GM23248 (cell line): ENCODE data around the gene PLD2. TPM values are rescaled to one million over a fixed set of nuclear protein-coding genes. Genes with fewer than 3 reads are reported as not detected.

ENCODE experiments used
- DNase-seq: peaks from one replicate; pipeline ENCODE4 v3.0.0-alpha.2; 2015
- H2AFZ ChIP-seq: fragments of 200-600 bp; sonication (generic); 2 replicates; pipeline ENCODE4 v1.6.1; 2016; ENCODE audit warnings: antibody characterized with exemption
- H3F3A ChIP-seq: fragments of 200-600 bp; sonication (generic); 2 replicates; pipeline ENCODE4 v1.6.1; 2016; ENCODE audit warnings: mild to moderate bottlenecking, antibody characterized with exemption, mixed run types; ENCODE audit not compliant: insufficient read depth
- H3K27ac ChIP-seq: fragments of 200-600 bp; sonication (generic); 2 replicates; pipeline ENCODE4 v1.5.1; 2016; ENCODE audit warnings: mild to moderate bottlenecking
- H3K27me3 ChIP-seq: fragments of 200-600 bp; sonication (generic); replicated peaks from 2 replicates; pipeline ENCODE4 v1.6.1; 2016; ENCODE audit warnings: mild to moderate bottlenecking; ENCODE audit not compliant: insufficient read depth
- H3K36me3 ChIP-seq: fragments of 200-600 bp; sonication (generic); 2 replicates; pipeline ENCODE4 v1.6.1; 2016; ENCODE audit warnings: low read depth, mild to moderate bottlenecking
- H3K4me1 ChIP-seq: fragments of 200-600 bp; sonication (generic); 2 replicates; pipeline ENCODE4 v1.6.1; 2016; ENCODE audit warnings: mild to moderate bottlenecking; ENCODE audit not compliant: insufficient read depth
- H3K4me2 ChIP-seq: fragments of 200-600 bp; sonication (generic); one replicate; pipeline ENCODE4 v1.6.1; 2016; ENCODE audit warnings: mild to moderate bottlenecking; ENCODE audit not compliant: unreplicated experiment
- H3K4me3 ChIP-seq: fragments of 200-600 bp; sonication (generic); 2 replicates; pipeline ENCODE4 v1.5.1; 2016; ENCODE audit warnings: mild to moderate bottlenecking
- H3K79me2 ChIP-seq: fragments of 200-600 bp; sonication (generic); 2 replicates; pipeline ENCODE4 v1.6.1; 2016; ENCODE audit warnings: mild to moderate bottlenecking; ENCODE audit not compliant: insufficient read depth
- H3K9ac ChIP-seq: fragments of 200-600 bp; sonication (generic); 2 replicates; pipeline ENCODE4 v1.6.1; 2016; ENCODE audit warnings: mild to moderate bottlenecking
- H3K9me2 ChIP-seq: fragments of 200-600 bp; sonication (generic); 2 replicates; pipeline ENCODE4 v1.6.1; 2016; ENCODE audit warnings: mixed run types, mild to moderate bottlenecking, moderate library complexity; ENCODE audit not compliant: insufficient read depth
- H3K9me3 ChIP-seq: fragments of 200-600 bp; sonication (generic); one replicate; pipeline ENCODE4 v1.6.1; 2017; ENCODE audit warnings: low read depth
- H4K20me1 ChIP-seq: fragments of 200-600 bp; sonication (generic); 2 replicates; pipeline ENCODE4 v1.6.0; 2016; ENCODE audit not compliant: insufficient read depth
- EZH2 ChIP-seq: fragments of 200-600 bp; sonication (generic); IDR thresholded peaks from 2 replicates; pipeline ENCODE4 v1.6.1; 2018; ENCODE audit warnings: antibody characterized with exemption, mild to moderate bottlenecking; ENCODE audit not compliant: insufficient read depth, poor library complexity, severe bottlenecking
- EZH2phosphoT487 ChIP-seq: fragments of 200-600 bp; sonication (generic); IDR thresholded peaks from 2 replicates; pipeline ENCODE4 v1.6.1; 2018; ENCODE audit warnings: antibody characterized with exemption, moderate library complexity, mild to moderate bottlenecking, low read depth; ENCODE audit not compliant: insufficient read depth
- WGBS, 2 experiments: methylation state at CpG; one replicate each; pipeline ENCODE4 v1.1.6; 2015 to 2017; ENCODE audit warnings: low lambda C conversion rate in 2 of 2, low coverage in 1 of 2; ENCODE audit errors: missing lambda C conversion rate in 2 of 2; 5-methylcytosine and 5-hydroxymethylcytosine counted together
- in situ Hi-C: fragments of 300-500 bp; cut with MboI; formaldehyde crosslinking; loops from 2 replicates; pipeline ENCODE4 v1.15.0; 2020
- polyA plus RNA-seq: library from polyadenylated mRNA; unstranded; fragments of >200 nt; fragmentation: Nextera tagmentation; extraction: Ambion mirVana; gene quantifications from 2 replicates; pipeline ENCODE4 v1.2.1, GENCODE V29; 2016
- total RNA-seq: library from RNA; depleted of rRNA; stranded (reverse); fragments of >200 nt; shearing (Covaris generic); gene quantifications from 2 replicates; pipeline ENCODE4 v1.2.3, GENCODE V29; 2014

PLD2 gene
- total and polyA plus RNA-seq, 2 experiments from 2014 or later = 11.9 to 20.9 TPM

DNA sequence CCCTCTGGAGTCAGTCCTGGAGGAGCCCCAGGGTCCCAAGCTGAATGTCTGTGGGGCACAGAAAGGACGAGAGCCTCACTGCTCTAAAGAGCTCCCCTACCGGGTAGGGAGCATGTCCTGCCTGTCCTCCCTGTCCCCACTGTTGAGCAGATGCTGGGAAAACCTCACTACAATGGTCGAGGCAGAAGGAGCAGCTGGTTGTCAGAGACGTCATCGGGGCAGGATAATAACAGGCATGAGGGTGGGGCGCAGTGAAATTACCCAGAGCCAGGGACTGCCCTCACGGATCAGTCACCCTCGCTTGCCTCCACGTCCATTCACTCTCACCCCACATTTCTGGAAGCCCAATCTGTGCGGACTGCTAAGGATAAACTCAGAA lies 34.7 kb upstream of the PLD2 start:
- H3K27ac ChIP-seq = no peak overlapping the region
- no peak overlapping the region for H2AFZ ChIP-seq
- 43 to 54% methylated on average over 10 of the region's 10 CpGs for WGBS, 2 experiments
- H3K27me3 ChIP-seq = peaks cover 11% of the 10 kb centered on the region
- no peaks in the 10 kb centered on the region for H3K9me2 ChIP-seq
- peaks cover 7% of the 10 kb centered on the region; the same call in 1 of the 2 replicates for H3F3A ChIP-seq
- peaks cover 9% of the 10 kb centered on the region; the same call in 1 of the 2 replicates for H3K4me1 ChIP-seq
- TF ChIP-seq EZH2 (no peak), EZH2phosphoT487 (no peak)
- no peaks in the 10 kb centered on the region for H4K20me1 ChIP-seq
- no peak overlapping the region for H3K4me3 ChIP-seq
- no peak overlapping the region for H3K9ac ChIP-seq
- no peaks in the 10 kb centered on the region for H3K36me3 ChIP-seq
- no peak overlapping the region for H3K4me2 ChIP-seq
- H3K9me3 ChIP-seq = no peaks in the 10 kb centered on the region
- H3K79me2 ChIP-seq = no peaks in the 10 kb centered on the region
- DNase-seq = no peak
- in situ Hi-C loops = no loop called here

DNA sequence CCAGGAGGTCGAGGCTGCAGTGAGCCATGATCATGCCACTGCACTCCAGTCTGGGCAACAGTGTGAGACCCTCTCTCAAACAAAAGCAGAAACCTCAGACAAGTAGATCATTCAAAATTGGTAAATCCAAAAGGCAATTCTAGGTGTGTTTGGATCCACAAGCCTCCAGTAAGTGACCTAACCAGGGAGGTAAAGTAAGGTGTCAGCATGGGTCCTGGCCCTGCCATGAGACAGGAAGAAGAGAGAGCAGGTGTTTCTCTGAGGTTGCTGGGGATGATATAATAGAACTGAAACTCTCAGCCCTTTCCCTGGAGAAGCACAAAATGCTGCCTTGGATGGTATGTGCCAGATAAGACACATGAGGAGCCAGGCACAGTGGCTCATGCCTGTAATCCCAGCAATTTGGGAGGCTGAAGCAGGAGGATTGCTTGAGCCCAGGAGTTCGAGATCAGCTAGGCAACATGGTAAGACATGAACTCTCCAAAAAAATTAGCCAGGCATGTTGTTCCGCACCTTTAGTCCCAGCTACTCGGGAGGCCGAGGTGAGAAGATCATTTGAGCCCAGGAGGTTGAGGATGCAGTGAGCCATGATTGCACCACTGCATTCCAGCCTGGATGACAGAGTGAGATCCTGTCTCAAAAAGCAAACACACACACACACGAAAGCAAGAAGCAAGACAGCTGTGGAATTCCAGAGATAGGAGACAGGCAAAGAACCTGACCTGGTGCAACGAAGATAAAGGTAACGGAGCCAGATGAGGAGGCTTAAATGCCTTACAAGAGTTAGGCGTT lies 28.8 kb upstream of the PLD2 start:
- TF ChIP-seq EZH2 (no peak), EZH2phosphoT487 (no peak)
- in situ Hi-C loops = no loop called here
- Histone ChIP-seq H4K20me1 (no peaks in the 10 kb centered on the region), H3K79me2 (no peaks in the 10 kb centered on the region), H3K27ac (no peak overlapping the region), H3K9me3 (no peaks in the 10 kb centered on the region), H3K27me3 (peaks cover 15% of the 10 kb centered on the region), H3K9ac (no peak overlapping the region), H3K9me2 (no peaks in the 10 kb centered on the region), H2AFZ (no peak overlapping the region), H3K36me3 (no peaks in the 10 kb centered on the region), H3K4me2 (no peak overlapping the region), H3F3A (no peaks in the 10 kb centered on the region), H3K4me1 (no peaks in the 10 kb centered on the region), H3K4me3 (no peak overlapping the region)
- 54 to 60% methylated on average over 9 of the region's 9 CpGs for WGBS, 2 experiments
- peak; percentile 10 for DNase-seq

- no peaks in the 10 kb centered on the region for H4K20me1 ChIP-seq
- no peaks in the 10 kb centered on the region for H3F3A ChIP-seq
- H3K27ac ChIP-seq = no peak overlapping the region
- H3K4me2 ChIP-seq = no peak overlapping the region
- 48% methylated on average over 11 of the region's 11 CpGs for WGBS, 2 experiments
- DNase-seq = no peak
- H3K4me1 ChIP-seq = 0 out of 2 replicates have a peak, but pooled peaks cover 2% of the 10 kb centered on the region
- H2AFZ ChIP-seq = no peak overlapping the region
- H3K27me3 ChIP-seq = peaks cover 23% of the 10 kb centered on the region
- no peak overlapping the region for H3K4me3 ChIP-seq
- TF ChIP-seq EZH2 (no peak), EZH2phosphoT487 (no peak)
- H3K9ac ChIP-seq = no peak overlapping the region
- H3K79me2 ChIP-seq = no peaks in the 10 kb centered on the region
- no peaks in the 10 kb centered on the region for H3K36me3 ChIP-seq
- H3K9me2 ChIP-seq = no peaks in the 10 kb centered on the region
- in situ Hi-C loops = no loop called here
- H3K9me3 ChIP-seq = no peaks in the 10 kb centered on the region
Observed at GRCh38 chr17:4780325-4780955, 26.5 kb upstream of the PLD2 start.

GRCh38 chr17:4782652-4783051 lies 24.3 kb upstream of the PLD2 start:
- 14 to 22% methylated on average over 20 to 28 of the region's 28 CpGs for WGBS, 2 experiments
- DNase-seq = no peak
- no peaks in the 10 kb centered on the region for H4K20me1 ChIP-seq

More at GRCh38 chr17:4782652-4783051, 24.3 kb upstream of the PLD2 start:
- no peak overlapping the region for H2AFZ ChIP-seq
- H3K27me3 ChIP-seq = peaks cover 23% of the 10 kb centered on the region
- no peak overlapping the region for H3K4me3 ChIP-seq
- no peaks in the 10 kb centered on the region for H3K36me3 ChIP-seq
- H3K9me3 ChIP-seq = no peaks in the 10 kb centered on the region
- no peaks in the 10 kb centered on the region for H3K79me2 ChIP-seq
- H3K4me2 ChIP-seq = no peak overlapping the region
- in situ Hi-C loops = no loop called here
- peaks cover 14% of the 10 kb centered on the region; the same call in 1 of the 2 replicates for H3K4me1 ChIP-seq
- H3F3A ChIP-seq = no peaks in the 10 kb centered on the region; the same call in 1 of the 2 replicates
- H3K9me2 ChIP-seq = no peaks in the 10 kb centered on the region
- no peak overlapping the region for H3K9ac ChIP-seq
- H3K27ac ChIP-seq = no peak overlapping the region
- TF ChIP-seq EZH2 = no peak
- TF ChIP-seq EZH2phosphoT487 = no peak
